NCI-H1105 treated with DMSO at 0.1 percent for 48 hours (cell line): Measurements from ENCODE around the gene ASTN2.
"Not testable (repeated sequence)": the region's sequence is repeated elsewhere in the genome, so short reads cannot be mapped to it uniquely, and the experiment has no call there.

Experiments
- DNase-seq: peaks from one replicate; lab custom pipeline; 2025; lab: John Stamatoyannopoulos, UW

The ASTN2 gene

DNA sequence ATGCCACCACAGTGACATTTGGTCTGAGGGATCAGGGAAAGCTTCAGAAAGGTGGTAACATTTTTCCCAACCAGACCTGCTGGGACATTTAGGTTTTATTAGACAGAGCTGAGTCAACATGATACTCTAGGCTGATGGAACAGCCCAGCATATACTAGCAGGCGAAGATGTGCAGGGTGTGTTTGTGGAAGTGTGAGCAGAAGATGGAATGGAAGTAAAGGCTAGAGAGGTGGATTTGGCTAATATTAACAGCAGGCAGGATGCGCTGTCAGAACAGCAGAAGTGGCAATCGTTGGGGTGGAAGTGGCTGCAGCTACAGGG is 340.6 kb downstream of the ASTN2 start:
- DNase-seq: no peak

DNA sequence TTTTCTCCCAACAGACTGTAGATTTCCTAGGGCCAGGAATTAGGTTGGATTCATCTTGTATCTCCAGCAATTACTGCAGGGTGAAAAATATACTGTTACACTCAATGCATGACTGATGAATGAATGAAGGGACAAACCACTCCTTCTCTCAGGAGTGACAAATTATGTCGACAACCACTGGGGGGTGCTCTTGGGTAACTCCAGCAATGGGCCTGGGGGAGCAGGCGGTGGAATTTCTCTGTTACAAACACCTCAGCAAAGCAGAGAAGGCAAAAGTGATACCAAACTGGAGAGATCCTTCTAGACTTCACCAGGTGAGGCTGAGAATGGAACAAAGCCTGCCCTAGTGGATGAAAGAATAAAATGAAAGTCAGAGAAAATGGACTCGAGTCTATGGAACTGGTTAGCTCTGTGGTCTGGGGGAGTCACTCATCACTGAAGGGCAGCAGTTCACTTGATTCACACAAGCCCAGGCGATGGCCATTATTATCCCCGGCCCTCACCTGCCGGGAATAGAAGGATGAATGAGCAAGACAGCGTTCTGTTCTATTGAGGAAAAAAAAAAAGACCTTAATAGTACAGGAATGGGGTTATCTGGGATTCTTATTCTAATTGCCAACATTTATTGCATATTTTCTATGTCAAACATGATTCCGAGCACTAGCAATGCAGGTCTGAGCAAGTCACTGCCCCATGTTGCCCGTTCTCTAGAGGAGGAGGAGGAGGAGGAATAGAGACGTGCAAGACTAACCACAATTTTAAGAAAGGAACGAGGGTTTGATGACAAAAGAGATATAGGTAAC is 341.1 kb downstream of the ASTN2 start:
- DNase-seq: peak; percentile 33

DNA sequence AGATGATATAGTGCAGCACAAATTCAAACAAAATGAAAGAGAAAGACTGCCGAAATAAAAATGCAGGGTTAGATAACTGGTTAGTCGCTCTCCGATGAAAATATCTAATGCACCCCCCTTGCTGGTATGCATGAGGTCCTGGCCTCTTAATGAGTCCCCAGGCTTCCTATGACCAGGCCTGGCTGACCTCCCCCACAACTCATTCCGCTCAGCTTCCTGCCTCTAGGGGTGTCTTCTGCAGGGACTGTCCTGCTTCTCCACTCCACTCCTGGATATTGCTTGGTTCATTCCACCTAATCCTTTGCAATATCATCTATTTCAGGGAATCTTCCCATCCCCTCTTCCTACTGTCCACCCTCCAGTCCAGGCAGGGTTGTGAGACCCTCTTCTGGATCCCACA is 341.8 kb downstream of the ASTN2 start:
- DNase-seq: no peak

DNA sequence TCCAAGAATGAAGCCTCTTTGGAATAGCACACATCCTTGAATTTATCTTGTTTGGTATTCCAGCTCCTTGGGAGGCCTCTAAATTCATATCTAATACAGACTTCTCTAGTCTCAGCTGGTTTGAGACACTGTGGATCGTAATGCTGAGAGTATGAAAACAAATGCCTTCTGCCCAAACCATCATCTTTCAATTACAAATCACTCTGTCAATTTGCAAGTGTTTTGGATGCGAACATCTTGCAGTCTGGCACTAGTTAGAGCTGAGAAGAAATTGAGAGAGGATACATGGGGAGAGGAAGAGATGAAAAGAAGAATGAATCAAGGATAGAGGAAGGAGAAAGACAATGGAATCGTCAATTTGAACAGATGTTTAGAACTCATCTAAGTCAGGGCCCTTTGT is 342.6 kb downstream of the ASTN2 start:
- DNase-seq: no peak

DNA sequence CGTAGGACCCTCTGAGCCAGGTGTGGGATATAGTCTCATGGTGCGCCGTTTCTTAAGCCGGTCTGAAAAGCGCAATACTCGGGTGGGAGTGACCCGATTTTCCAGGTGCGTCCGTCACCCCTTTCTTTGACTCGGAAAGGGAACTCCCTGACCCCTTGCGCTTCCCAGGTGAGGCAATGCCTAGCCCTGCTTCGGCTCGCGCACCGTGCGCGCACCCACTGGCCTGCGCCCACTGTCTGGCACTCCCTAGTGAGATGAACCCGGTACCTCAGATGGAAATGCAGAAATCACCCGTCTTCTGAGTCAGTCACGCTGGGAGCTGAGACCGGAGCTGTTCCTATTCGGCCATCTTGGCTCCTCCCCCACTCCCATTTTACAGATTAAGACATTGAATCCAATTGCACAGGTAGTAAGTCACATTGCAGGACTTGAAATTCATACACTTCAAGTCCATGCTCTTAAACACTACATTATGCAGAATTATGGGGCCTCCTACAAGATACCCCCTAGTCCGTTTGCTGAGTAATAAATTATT is 343.1 kb downstream of the ASTN2 start:
- not testable (repeated sequence) for DNase-seq

DNA sequence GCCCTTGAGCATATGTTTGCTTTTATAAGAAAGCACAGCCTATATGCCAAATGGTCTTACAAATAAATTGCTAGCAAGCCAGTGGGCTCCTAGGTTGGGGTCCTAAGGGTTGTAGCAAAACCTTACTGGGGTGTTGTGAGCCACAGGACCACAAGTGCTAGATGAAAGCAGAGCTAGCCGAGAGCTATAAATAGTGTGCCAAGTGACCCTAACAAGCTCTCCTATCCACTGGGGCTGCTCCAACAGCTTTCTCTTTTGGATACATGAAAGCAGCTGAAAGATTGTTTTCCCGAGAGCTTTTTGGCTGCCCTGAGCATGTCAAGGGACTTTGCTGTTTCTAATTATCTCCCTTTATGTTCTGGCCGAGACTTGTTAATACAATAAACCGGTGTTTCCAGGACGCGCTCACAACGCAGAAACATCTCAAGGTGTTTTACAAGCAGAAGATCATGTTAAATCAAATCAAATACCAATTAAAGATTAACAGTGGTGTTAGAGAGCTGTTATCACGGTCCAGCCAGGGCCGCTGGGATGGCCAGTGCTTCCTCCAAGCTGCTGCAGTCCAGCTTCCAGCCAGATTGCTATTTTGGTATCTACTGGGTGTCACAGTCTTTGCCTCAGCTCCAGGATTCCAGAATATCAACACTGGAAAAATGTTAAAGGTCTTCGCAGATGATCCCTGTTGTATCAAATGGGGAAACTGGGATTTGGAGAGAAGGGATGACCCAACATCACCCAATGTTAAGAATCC is 351.0 kb downstream of the ASTN2 start:
- no peak for DNase-seq

DNA sequence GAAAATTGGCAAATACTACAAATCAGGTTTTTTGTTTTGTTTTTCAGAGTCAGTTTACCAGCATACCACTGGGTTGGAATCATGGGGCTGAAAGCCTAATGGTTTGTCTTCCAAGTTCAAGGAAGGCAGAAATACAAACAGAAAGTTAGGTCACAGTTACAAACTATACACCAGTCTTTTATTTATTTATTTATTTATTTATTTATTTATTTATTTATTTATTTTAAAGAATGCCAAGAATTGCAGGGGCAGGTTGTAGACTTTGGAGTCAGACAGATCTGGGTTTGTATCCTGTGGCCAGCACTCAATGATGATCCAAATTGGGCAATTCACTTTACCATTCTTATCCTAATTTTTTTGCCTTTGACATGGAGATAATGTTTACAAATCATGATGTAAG is 353.9 kb downstream of the ASTN2 start:
- no peak for DNase-seq

DNA sequence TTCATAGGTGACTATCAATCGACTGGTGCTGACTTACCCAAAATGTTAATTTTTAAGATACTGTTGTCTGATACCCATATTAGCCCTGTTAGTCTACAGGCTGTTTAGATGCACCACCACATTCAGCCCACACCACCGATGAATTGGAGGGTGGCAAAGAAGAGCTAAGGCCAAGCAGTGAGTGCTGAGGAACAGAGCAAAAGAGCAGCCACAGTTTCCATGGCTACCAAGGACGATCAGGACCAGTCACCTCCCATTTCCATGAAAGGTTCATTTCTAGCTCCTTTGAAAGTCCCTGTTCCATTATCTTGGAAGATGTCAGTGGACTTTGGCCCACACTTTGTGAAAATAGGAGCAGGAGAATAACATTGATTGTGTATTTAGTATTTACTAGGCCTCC is 364.9 kb downstream of the ASTN2 start:
- no peak for DNase-seq

DNA sequence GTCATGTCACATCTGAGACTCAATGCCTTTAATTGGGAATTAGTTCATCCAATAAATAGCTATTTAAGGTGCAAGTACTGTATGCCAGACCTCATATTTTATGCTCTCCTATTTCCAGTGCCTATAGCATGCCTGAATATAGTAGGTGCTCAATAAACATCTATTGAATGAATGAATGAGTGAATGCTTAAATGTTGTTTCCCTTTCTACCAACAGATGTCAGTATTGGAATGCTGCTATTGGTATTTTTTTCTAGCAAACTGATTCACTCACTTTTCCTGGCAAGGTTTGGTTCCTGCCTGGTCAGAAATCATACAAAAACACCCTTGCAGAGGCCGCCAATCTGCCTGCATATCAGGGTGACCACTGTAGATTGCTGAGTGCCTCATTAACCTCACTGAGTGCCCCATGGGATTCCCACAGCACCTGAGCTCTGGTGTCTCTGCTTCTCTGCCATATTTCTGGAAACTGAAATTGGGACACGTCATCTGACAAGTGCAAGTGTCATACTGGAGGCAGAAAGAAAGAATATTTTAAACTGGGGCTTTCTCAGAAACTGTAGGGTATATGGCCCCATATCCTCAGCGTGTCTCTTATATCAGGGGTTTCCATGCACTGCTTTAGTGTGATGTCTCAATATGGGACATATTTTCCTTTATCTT is 368.1 kb downstream of the ASTN2 start:
- no peak for DNase-seq

DNA sequence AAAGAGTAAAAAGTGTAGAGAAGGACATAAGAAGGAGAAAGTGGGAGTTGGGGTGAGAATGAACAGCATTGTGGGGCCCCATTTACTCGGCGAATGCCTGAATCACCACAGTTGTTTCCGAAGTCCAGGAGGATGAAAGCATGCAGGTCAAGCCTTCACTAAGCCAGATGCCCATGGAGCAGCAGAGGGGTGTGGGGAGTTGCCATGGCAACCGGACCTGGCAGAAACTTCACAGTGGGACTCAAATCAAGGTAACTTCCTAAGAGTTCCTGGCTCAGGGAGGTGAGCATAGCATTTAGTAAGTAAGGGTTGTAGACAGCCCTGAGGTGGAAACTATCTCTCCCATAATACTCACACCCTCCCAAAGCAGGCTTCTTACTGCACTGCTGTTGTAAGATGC is 370.6 kb downstream of the ASTN2 start:
- no peak for DNase-seq

DNA sequence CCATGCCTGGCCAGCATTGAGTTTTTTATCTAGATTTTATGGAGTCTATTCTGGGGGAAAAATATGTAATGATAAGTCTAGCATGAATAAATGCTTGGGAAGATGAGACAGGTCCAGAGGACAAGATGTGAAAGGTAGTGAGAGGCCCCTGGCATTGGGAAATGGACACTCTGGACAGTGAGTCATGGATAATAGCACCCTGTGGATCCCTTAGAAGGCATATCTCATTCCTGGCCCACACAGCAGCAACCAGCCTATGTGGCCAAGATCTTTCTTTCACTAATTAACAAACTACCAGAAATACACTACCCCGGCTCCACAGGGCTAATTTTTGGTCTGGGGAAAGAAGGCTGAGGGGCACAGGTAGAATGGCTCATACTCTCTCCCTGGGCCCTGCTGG is 371.7 kb downstream of the ASTN2 start:
- no peak for DNase-seq

DNA sequence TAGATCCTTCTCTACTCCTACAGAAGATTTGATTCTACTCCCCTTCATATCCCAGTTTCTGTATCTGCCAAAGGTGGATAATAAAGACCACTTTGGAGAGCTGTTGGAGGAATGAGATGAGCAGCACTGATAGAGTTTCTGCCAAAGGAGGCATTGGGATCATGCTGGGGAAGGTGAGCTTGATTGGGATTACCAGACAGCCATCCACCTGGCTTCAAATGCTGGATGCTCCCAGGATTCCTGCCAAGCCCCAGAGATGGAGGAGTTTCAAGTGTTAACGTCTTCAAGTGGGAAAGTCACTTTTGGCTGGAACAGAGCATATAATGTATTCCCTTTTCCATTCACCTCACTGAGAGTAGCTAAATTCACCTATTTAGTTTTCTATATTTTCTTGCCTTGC is 379.3 kb downstream of the ASTN2 start:
- DNase-seq: no peak

DNA sequence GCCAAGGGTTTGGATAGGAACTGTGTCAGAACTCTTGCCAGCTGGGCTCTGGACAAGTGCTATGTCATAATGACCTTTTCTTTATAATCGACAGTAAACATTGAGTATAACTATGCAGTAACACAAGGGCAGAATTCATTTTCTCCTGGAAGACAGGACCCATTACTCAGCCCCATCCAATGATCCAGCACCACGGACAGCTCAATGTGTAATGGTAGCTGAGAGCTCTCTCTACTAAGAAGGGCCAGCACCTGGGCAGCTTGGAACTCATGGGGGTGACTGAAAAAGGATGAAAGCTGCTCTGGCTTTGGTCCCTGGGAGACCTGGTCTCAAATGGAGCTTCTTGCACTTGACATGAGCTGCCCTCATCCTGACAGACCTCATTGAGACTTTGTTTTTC is 380.0 kb downstream of the ASTN2 start:
- DNase-seq: no peak

DNA sequence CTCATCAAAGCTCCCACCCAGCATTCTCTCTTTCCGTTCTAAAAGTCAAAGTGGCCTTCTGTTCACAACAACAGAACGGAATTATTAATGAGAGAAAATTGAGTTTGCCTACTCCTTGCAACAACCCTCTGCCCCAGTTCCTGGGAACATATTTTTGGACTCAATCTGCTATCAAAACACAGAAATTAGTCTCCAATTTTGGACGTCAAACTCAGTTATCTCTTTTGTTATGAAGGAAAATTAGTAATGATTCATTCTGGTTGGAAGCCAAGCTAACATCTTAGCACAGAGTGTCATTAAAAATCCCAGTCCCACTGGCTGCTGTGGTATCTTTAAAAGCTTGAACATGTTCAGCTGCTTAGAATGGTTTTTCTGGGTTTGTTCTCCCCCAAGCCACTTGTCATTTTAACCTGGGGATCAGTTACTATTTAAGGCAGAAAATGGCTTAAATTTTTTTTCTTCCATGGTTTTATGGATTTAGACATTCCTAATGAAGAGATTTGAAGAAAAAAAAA is 384.5 kb downstream of the ASTN2 start:
- peak; percentile 39 for DNase-seq

DNA sequence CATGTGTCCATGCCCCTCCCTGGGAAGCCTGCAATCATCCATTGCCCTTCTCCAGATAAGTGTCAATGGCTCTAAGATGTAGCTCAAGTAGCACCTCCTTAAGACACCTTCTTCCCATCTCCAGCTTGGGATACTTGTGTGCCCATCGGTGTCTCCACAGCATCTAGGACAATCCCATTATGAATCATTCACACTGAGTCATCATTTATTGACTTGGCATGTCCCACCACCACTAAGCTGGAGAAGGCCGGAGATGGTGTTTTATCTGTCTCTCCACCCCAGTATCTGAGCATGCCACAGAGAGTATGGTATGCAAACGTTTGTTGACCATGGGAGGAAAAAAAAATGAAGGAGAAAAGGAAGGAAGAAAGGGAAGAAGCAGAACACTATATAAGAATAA is 385.5 kb downstream of the ASTN2 start:
- no peak for DNase-seq

DNA sequence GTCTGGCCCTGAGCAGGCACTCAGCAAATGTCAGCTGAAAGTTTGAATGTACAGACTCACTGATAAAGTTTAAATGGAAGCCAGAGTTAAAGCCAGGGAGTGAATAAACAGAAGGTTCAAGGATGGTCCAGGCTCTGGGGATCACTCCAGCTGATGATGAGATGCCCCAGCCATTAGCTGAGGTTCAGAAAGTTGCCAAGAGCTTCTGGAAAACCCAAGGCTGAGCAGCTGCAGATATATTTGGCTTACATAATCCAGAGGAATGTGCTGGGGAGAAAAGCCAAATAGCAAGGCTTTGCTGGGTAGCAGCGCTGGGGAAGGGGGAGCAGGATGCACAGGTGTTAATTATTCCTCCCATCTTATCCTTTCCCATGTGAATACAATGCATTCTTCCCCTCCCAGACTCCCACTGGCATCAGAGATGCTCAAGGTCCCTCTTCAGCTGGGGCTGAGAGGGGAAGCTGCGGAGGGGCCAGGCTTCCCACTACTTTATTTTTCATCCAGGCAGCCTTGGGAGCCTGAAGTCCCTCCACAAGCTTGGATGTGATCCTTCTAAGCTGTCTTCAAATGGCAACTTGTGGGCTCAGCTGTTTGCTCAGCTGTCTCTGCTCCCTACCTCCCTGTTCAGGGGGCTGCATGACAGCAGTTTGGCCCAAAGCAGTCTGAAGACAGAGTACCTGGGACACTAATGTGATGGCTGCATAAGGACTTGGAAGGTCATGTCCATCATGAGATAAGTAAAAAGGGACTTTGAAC is 386.6 kb downstream of the ASTN2 start:
- DNase-seq: no peak

DNA sequence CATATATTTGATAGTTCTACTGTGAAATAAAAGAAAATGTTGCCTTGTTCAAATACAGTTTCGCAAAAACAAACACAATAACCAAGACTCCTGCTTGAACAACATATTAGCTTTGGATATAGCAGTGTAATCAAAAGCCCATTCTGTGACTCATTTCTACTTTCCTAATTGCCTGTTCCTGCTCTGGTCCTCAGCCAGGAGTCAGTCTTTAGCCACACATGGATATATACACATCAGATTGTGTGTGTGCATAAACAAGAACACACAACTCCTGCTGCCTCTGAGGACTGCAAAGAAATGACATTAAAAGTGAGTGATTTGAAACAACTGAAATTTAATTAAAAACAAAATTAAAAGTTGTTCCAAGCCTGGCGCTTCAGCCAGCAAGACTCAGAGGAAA is 393.0 kb downstream of the ASTN2 start:
- DNase-seq: no peak

DNA sequence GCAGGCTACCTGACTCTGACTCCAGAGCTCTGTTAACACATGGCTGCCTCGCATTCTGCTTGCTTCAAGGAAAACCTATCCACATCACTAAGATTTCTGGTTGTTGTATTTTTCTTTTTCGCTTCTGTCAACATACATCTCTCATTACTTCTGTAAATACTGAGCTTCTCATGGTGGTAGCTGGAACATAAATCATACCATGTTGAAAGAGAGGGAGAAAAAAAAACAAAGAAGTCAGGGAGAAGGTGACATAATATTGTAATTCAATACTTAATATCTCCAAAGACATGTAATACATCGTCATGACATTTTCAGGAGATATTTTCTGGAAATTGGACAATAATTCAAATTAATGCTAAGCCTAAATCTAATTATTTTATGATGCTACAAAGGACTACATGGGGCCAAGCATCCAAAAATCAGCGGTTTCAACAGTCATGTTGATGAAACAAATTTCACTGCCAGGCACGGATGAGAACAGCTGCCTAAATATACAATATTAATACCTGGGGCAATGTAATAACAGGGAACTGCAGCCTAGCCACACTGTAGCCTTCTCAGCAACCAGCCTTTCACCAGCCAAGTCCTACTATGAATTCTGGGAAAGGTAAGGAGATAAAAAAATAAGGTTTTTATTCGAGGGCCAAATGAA is 395.8 kb downstream of the ASTN2 start:
- no peak for DNase-seq

DNA sequence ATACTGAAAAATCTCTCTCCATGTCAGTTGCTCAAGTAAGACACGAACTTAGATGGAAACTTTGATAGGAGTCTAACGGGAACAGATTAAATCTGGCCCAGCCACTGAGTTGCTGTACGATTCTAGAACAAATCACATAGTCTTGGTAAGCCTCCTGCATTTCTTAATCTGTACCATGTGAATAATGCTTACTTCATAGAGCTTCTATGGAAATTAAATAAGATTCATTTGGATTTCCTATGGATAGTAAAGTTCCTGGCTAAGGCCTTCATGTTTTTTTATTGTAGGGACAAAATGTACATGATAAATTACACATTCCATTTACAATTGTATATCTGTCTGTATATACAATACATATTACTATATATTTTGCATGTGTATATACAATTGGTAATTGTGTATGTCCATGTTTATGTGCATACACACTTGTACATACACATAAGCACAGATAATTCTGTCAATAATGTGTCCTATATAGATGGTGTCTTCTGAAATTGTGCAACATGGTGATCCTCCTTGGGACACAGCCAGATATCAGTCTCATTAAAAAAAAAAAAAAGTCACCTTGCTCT is 397.4 kb downstream of the ASTN2 start:
- DNase-seq: no peak

DNA sequence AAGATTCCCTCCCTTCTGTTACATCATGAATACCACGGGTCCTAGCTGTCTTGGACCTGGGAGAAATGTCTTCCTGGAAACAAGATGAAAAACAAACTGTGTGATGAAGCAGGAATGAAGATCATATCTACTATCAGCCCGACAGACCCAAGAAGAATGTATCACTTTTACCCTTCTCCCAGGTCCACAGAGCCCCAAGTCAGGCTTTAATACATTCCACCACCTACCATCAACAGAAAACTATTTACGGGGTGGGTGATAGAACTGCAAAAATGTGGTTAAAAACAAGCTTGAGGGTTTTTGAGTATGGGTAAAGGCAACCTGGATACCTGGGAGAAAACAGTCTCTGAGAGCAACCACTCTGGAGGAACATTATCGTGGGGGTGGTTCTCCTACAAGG is 400.8 kb downstream of the ASTN2 start:
- DNase-seq: no peak

DNA sequence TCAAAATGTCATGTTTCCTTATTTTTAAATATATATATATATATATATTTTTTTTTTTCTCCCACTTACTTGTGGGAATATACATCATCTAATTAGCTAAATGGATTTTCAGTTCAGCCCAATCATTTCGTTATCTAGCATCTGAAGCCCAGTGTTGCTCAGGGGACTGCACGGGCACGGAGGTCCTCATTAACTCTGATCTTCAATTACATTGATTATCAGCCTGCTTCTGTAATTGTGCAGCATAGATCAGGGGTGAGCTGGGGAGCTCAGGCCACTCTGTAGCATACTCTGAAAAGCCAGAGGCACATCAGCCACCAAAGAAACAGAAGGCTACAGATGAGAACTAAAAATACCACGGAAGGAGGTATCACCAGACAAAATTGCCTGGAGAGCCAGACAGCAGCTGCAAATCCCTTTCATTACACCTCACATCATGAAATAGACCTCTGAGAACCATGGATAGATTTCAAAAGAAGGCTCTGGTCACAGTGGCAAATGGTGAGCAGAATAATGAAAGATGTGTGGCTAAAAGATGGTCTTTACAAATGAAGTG is 401.3 kb downstream of the ASTN2 start:
- DNase-seq: no peak
